GM21367 (cell line): ENCODE results near the gene ADD1.

Experiments used
- ATAC-seq: cut with Tn5 transposase; IDR thresholded peaks from one replicate; pipeline ENCODE4 v1.9.1; 2021; ENCODE audit not compliant: unreplicated experiment

ADD1 gene

GRCh38 chr4:2961811-2962441, 118.3 kb downstream of the ADD1 start:
- no peak for ATAC-seq

GRCh38 chr4:2962614-2963174, 119.0 kb downstream of the ADD1 start:
- peak; percentile 23 for ATAC-seq

DNA sequence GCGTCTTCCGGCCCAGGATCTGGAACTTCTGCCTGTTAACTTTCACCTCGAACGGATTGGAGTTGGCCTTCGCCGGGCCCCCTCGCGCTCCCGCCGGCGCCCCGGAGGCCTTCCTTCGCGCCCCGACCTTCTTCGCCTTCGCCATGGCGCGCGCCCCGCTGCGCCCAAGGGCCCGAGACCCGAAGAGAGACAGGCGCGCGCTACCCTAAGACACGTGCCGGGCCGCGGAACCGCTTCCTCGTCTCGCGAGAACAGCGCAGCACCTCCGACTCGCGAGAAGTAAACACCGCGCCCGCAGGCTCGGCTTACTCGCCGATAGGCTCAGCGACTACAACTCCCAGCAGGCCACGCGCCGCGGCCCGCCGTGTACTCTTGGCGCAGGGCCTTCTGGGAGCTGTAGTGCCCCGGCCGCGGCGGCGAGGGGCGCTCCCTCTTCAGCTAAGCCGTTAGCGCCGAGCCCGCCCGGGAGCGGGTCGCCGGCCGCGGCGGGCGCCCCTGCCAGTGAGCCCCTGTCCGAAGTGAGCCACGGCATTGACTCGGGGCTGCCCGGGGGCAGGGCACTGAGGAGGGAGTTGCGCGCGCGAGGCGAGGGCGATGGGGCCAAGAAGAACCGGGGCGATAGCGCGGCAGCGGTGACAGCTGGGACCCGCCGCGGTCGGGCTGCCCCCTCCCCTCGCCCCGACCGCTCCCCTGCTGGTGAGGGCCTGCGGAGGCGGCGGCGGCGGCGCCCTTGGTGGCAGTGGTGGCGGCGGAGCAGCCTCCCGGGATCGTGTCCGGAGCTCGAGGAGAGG, 119.7 kb downstream of the ADD1 start, which contains the start of the genes GRK4 and NOP14:
Gene GRK4 (plus strand): TSS at position 397 of the 791 bp plus-strand sequence. CDS start 500 bp downstream, outside the sequence.
Gene NOP14 (minus strand): TSS at position 232 of the 791 bp plus-strand sequence. CDS start 87 bp downstream, at position 145.
- ATAC-seq: peak; percentile 86

GRCh38 chr4:2963966-2964471, 120.4 kb downstream of the ADD1 start:
- no peak for ATAC-seq

DNA sequence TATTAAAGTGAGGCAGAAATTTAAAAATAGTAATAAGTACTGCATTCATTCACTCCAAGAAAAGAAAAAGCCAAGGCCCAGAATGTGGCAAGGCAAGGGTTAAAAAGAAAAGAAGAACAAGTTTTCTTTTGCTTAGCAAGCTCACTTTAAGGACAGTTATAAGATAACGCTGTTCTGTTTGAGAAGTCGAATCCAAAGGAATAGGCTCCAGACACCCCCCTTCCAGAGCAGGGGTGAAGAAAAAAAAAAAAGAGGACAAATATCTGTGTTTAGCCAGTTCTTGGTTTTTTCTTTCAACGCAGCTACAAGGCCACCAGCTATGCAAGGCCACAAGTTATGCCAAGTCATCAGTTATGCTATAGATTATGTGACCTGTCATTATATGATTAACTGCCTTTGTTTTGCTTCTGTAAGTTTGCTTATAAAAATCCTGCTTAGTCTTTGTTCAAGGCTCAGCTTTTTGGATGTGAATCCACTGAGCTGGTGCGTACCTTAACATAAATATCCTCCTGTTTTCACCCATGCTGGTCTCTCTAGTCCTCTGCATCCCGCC, 121.1 kb downstream of the ADD1 start:
- ATAC-seq: no peak

DNA sequence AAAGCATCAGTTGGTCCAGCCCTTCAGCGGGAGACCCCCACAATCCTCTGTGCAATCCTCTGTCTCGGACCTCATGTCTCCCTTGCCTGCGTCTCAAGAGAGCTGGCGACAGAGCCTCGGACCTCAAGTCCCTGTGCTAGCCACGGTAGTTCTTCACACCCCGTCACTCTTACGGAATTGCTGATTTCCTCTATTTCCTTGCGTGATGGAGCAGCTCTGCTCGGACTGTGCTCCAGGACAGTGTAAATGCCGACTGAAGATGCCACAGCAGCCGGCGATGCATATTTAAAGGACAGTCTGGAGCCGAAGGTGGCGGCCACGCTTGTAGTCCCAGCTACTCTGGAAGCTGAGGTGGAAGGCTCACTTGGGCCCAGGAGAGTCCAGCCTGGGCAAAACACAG, 121.6 kb downstream of the ADD1 start:
- no peak for ATAC-seq

GRCh38 chr4:2968381-2968780, 124.7 kb downstream of the ADD1 start:
- ATAC-seq: no peak

- no peak for ATAC-seq
Measured at GRCh38 chr4:2971275-2971674, 127.6 kb downstream of the ADD1 start.

DNA sequence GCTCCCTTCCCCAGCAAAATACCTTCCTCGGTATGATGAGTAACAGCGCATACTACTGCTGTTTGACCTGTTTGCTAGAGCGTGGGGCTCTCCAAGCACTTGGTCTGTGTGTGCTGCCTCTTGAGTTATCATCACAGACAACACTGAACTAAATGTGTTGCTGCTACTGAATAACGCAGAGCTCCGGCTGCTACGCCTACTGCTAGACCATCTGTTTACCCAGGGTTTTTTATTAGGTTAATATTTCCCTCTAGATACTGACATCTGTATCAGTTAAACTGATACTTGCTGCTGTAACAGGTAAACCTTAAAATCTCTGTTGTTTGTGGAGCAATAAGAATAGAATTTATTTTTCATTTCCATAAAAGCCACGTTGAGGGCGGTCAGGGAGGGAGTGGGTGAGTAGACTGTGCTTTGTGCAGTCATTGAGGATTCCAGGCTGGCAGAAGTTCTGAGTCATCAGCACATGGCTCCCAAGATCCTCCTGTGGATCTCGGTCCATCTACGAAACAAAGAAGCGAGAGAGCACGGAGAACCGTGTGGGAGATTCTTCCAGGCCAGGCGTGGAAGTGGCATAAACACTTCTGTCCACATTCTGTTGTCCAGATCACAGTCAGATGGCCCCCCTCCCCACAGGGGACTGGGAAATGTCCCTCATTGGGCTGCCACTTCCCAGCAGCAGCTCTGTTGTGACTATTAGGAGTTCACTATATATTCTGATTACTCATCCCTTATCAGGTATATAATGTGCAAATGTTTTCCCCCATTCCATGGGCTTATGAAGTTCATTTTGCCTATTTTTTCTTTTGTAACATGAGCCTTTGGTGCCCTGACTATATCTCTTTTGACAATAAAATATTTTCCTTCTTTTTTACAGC, 133.8 kb downstream of the ADD1 start:
- ATAC-seq: no peak
